H9 (cell line): ENCODE results near the gene ROR1. TPM values are rescaled to one million over a fixed set of nuclear protein-coding genes. Genes with fewer than 3 reads are reported as not detected.

Experiments
- DNase-seq: peaks from one replicate; pipeline ENCODE4 v3.0.0-alpha.2; 2017
- H2AFZ ChIP-seq: one replicate; pipeline ENCODE4 v1.6.1; 2013; ENCODE audit warnings: mild to moderate bottlenecking, low read length, control low read depth, moderate library complexity
- H2AK5ac ChIP-seq: 2 replicates; pipeline ENCODE4 v1.6.1; 2013; ENCODE audit warnings: low read length, control low read depth, mixed read lengths; ENCODE audit not compliant: insufficient read length
- H2BK120ac ChIP-seq: one replicate; pipeline ENCODE4 v1.6.1; 2013; ENCODE audit warnings: low read depth, mild to moderate bottlenecking, low read length, control low read depth, inconsistent platforms; ENCODE audit not compliant: poor library complexity, severe bottlenecking
- H2BK12ac ChIP-seq: 2 replicates; pipeline ENCODE4 v1.6.1; 2013; ENCODE audit warnings: low read length, control low read depth, mixed read lengths, low read depth; ENCODE audit not compliant: insufficient read length
- H2BK15ac ChIP-seq: 2 replicates; pipeline ENCODE4 v1.6.1; 2013; ENCODE audit warnings: low read depth, low read length, control low read depth
- H2BK20ac ChIP-seq: one replicate; pipeline ENCODE4 v1.6.1; 2013; ENCODE audit warnings: low read depth, mild to moderate bottlenecking, low read length, control low read depth, inconsistent platforms; ENCODE audit not compliant: poor library complexity, severe bottlenecking
- H2BK5ac ChIP-seq: 2 replicates; pipeline ENCODE4 v1.6.1; 2013; ENCODE audit warnings: low read length, control low read depth, mixed read lengths; ENCODE audit not compliant: insufficient read length
- H3K14ac ChIP-seq: 2 replicates; pipeline ENCODE4 v1.6.1; 2013; ENCODE audit warnings: low read length, control low read depth; ENCODE audit not compliant: insufficient read depth
- H3K18ac ChIP-seq: 2 replicates; pipeline ENCODE4 v1.6.1; 2013; ENCODE audit warnings: low read depth, mild to moderate bottlenecking, mixed read lengths, low read length, control low read depth; ENCODE audit not compliant: insufficient read length
- H3K23ac ChIP-seq: 2 replicates; pipeline ENCODE4 v1.6.1; 2013; ENCODE audit warnings: low read length, control low read depth, mixed read lengths, low read depth; ENCODE audit not compliant: insufficient read length
- H3K23me2 ChIP-seq: 2 replicates; pipeline ENCODE4 v1.6.1; 2013; ENCODE audit warnings: low read depth, mild to moderate bottlenecking, mixed read lengths, low read length, control low read depth; ENCODE audit not compliant: insufficient read length, poor library complexity, severe bottlenecking
- H3K27ac ChIP-seq: 2 replicates; pipeline ENCODE4 v1.5.1; 2013; ENCODE audit warnings: low read length, control low read depth, mixed read lengths, low read depth; ENCODE audit not compliant: insufficient read length
- H3K27me3 ChIP-seq: 2 replicates; pipeline ENCODE4 v1.6.1; 2013; ENCODE audit warnings: low read length, control low read depth, inconsistent platforms; ENCODE audit not compliant: insufficient read depth
- H3K4ac ChIP-seq: 2 replicates; pipeline ENCODE4 v1.6.1; 2013; ENCODE audit warnings: low read depth, mild to moderate bottlenecking, control low read depth, inconsistent platforms, low read length, moderate library complexity
- H3K4me1 ChIP-seq: 2 replicates; pipeline ENCODE4 v1.6.1; 2013; ENCODE audit warnings: low read length, control low read depth, inconsistent platforms; ENCODE audit not compliant: insufficient read depth
- H3K4me2 ChIP-seq: 2 replicates; pipeline ENCODE4 v1.6.1; 2013; ENCODE audit warnings: low read length, control low read depth, mixed read lengths; ENCODE audit not compliant: insufficient read length, insufficient read depth
- H3K56ac ChIP-seq: 2 replicates; pipeline ENCODE4 v1.6.1; 2013; ENCODE audit warnings: low read depth, mild to moderate bottlenecking, mixed read lengths, low read length, control low read depth; ENCODE audit not compliant: insufficient read length
- H3K79me1 ChIP-seq: 2 replicates; pipeline ENCODE4 v1.6.1; 2013; ENCODE audit warnings: low read depth, mild to moderate bottlenecking, moderate library complexity, low read length, control low read depth, inconsistent platforms; ENCODE audit not compliant: insufficient read depth, poor library complexity, severe bottlenecking
- H3K79me2 ChIP-seq: 2 replicates; pipeline ENCODE4 v1.6.1; 2013; ENCODE audit warnings: low read length, control low read depth, inconsistent platforms; ENCODE audit not compliant: insufficient read depth
- H3K9ac ChIP-seq: 2 replicates; pipeline ENCODE4 v1.6.1; 2013; ENCODE audit warnings: low read length, control low read depth, mixed read lengths; ENCODE audit not compliant: insufficient read length; ENCODE audit errors: extremely low read depth
- H3K9me3 ChIP-seq: one replicate; pipeline ENCODE4 v1.6.1; 2013; ENCODE audit warnings: low read depth, low read length, inconsistent platforms; ENCODE audit not compliant: control insufficient read depth
- H3T11ph ChIP-seq: one replicate; pipeline ENCODE4 v1.6.1; 2013; ENCODE audit warnings: mild to moderate bottlenecking, low read length, control low read depth, inconsistent platforms
- H4K20me1 ChIP-seq: one replicate; pipeline ENCODE4 v1.6.1; 2013; ENCODE audit not compliant: control insufficient read depth, insufficient read length, insufficient read depth
- H4K5ac ChIP-seq: 2 replicates; pipeline ENCODE4 v1.6.1; 2013; ENCODE audit warnings: low read depth, mild to moderate bottlenecking, mixed read lengths, low read length, control low read depth; ENCODE audit not compliant: insufficient read length
- H4K8ac ChIP-seq: replicated peaks from 2 replicates; pipeline ENCODE4 v1.6.1; 2013; ENCODE audit warnings: low read length, control low read depth, mixed read lengths, low read depth; ENCODE audit not compliant: insufficient read length
- H4K91ac ChIP-seq: 2 replicates; pipeline ENCODE4 v1.6.1; 2013; ENCODE audit warnings: low read depth, mild to moderate bottlenecking, moderate library complexity, mixed read lengths, low read length, control low read depth; ENCODE audit not compliant: insufficient read length
- H3K27ac Mint-ChIP-seq, 3 experiments: 2 replicates in 2 of 3; 3 replicates in 1 of 3; pipeline ENCODE4 v1.8.0; 2020 to 2021; ENCODE audit warnings: mixed read lengths in 3 of 3, mild to moderate bottlenecking in 1 of 3, moderate library complexity in 1 of 3
- H3K27me3 Mint-ChIP-seq: 2 replicates; pipeline ENCODE4 v1.8.0; 2021; ENCODE audit warnings: low read depth, mild to moderate bottlenecking, moderate library complexity, mixed read lengths
- H3K36me3 Mint-ChIP-seq, 3 experiments: 2 replicates in 2 of 3; 3 replicates in 1 of 3; pipeline ENCODE4 v1.8.0; 2020 to 2021; ENCODE audit warnings: low read depth in 3 of 3, mixed read lengths in 3 of 3; ENCODE audit not compliant: insufficient read depth in 1 of 3
- H3K4me1 Mint-ChIP-seq, 2 experiments: 2 replicates each; pipeline ENCODE4 v1.8.0; 2020; ENCODE audit warnings: mixed read lengths in 2 of 2
- H3K4me3 Mint-ChIP-seq, 2 experiments: 2 replicates in 1 of 2; 3 replicates in 1 of 2; pipeline ENCODE4 v1.8.0; 2020 to 2021; ENCODE audit warnings: mild to moderate bottlenecking in 2 of 2, mixed read lengths in 2 of 2, moderate library complexity in 1 of 2
- H3K9me3 Mint-ChIP-seq, 2 experiments: 2 replicates in 1 of 2; 3 replicates in 1 of 2; pipeline ENCODE4 v1.8.0; 2020; ENCODE audit warnings: mild to moderate bottlenecking in 2 of 2, mixed read lengths in 2 of 2, moderate library complexity in 1 of 2
- CTCF ChIP-seq: fragments of 200-600 bp; sonication (generic); conservative IDR thresholded peaks from 3 replicates; pipeline ENCODE4 v1.8.0; 2021; ENCODE audit warnings: antibody characterized with exemption, mild to moderate bottlenecking
- WGBS: extraction: QIAGEN DNeasy Blood & Tissue Kit; methylation state at CpG from one replicate; pipeline ENCODE4 v1.1.7; 2013; ENCODE audit warnings: missing lambda C conversion rate, low lambda C conversion rate, mixed read lengths; ENCODE audit not compliant: insufficient read length; ENCODE audit errors: extremely low coverage; 5-methylcytosine and 5-hydroxymethylcytosine counted together
- total RNA-seq: library from RNA; stranded (reverse); gene quantifications from 2 replicates; pipeline ENCODE4 v1.2.1, GENCODE V29; 2021

The ROR1 gene
- total RNA-seq, 1 experiment from 2014 or later: 75.9 TPM

DNA sequence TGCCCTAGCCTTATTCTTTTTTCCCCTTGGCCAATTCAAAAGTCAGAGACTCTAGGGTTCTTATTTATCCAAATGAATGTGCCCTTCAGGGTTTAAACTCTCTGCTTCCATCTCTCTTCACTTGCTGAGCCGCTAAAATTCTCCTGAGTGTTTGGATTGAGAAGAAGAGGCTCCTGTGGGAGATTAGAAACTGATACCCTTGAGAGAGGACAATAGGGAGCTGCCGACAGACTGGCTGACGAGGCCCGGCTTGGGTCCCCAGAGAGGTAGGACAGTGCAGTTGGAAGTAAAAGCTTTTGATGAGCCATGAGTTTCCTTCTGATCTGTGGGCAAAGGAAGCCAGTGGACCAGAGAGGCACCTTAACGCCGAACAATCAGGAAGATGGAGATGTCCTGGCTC is 388.3 kb downstream of the ROR1 start:
- Mint-ChIP-seq H3K27me3 (no peaks in the 10 kb centered on the region), H3K4me3 (no peak overlapping the region), H3K36me3 (peaks cover 31 to 43% (median 39%) of the 10 kb centered on the region in 3 experiments), H3K4me1 (peaks cover 0 to 16% of the 10 kb centered on the region in 2 experiments; a peak in 3 of 4 replicates), H3K9me3 (0 out of 5 replicates have a peak, but pooled peaks cover 0 to 3% of the 10 kb centered on the region in 2 experiments), H3K27ac (peak overlapping the region in 2 of 3 experiments; percentile 24 to 80; a peak in 2 of 7 replicates)
- H2BK20ac ChIP-seq: no peak overlapping the region
- H2BK120ac ChIP-seq: no peak overlapping the region
- no peak overlapping the region for H3K9ac ChIP-seq
- no peak overlapping the region for H2BK15ac ChIP-seq
- H3K23ac ChIP-seq: no peak overlapping the region
- no peak overlapping the region for H2AK5ac ChIP-seq
- no peaks in the 10 kb centered on the region for H3K79me1 ChIP-seq
- H2BK5ac ChIP-seq: no peak overlapping the region
- H3T11ph ChIP-seq: no peak overlapping the region
- H4K5ac ChIP-seq: no peak overlapping the region
- no peak for TF ChIP-seq CTCF
- no peak overlapping the region for H3K4ac ChIP-seq
- no peak overlapping the region for H3K27ac ChIP-seq
- H3K4me1 ChIP-seq: no peaks in the 10 kb centered on the region
- no peak overlapping the region for H3K56ac ChIP-seq
- no peaks in the 10 kb centered on the region for H4K20me1 ChIP-seq
- no peak overlapping the region for H3K18ac ChIP-seq
- H3K14ac ChIP-seq: no peak overlapping the region
- no peak overlapping the region for H2BK12ac ChIP-seq
- no peaks in the 10 kb centered on the region for H3K27me3 ChIP-seq
- no peak overlapping the region for H4K8ac ChIP-seq
- H2AFZ ChIP-seq: no peak overlapping the region
- no peaks in the 10 kb centered on the region for H3K79me2 ChIP-seq
- H3K23me2 ChIP-seq: no peaks in the 10 kb centered on the region
- no peaks in the 10 kb centered on the region for H3K9me3 ChIP-seq
- no CpG with 5 or more reads among the region's 6 CpGs for WGBS
- no peak overlapping the region for H4K91ac ChIP-seq
- DNase-seq: no peak
- H3K4me2 ChIP-seq: no peak overlapping the region
